ENCODE measurements around the gene BPIFB3.
"Not testable (repeated sequence)": the region's sequence is repeated elsewhere in the genome, so short reads cannot be mapped to it uniquely, and the experiment has no call there.

GRCh38 chr20:33045129-33045721, 8.5 kb upstream of the BPIFB3 start:
- not testable (repeated sequence) for TF ChIP-seq SP2 (tag by site-specific recombination; IDR thresholded peaks at IDR 0.05); KLF9 (tag by site-specific recombination; IDR thresholded peaks at IDR 0.05; ENCODE audit: low read depth); ZNF660 (tag by site-specific recombination; IDR thresholded peaks at IDR 0.05); ZBTB1 (tag by site-specific recombination; IDR thresholded peaks at IDR 0.05); ZNF544 (tag by site-specific recombination; IDR thresholded peaks at IDR 0.05); ZNF701 (tag by site-specific recombination; IDR thresholded peaks at IDR 0.05); PBX3 (CRISPR knock-in tag; IDR thresholded peaks at IDR 0.05)

Data from HEK293 (cell line).